ENCODE results near the gene COG5. TPM values are rescaled to one million over a fixed set of nuclear protein-coding genes. Genes with fewer than 3 reads are reported as not detected.
A peak's percentile ranks its signal among the peaks of the same experiment; 100 is the strongest.

COG5 gene
- total RNA-seq, 1 donor from 2014 or later = 55.7 TPM

DNA sequence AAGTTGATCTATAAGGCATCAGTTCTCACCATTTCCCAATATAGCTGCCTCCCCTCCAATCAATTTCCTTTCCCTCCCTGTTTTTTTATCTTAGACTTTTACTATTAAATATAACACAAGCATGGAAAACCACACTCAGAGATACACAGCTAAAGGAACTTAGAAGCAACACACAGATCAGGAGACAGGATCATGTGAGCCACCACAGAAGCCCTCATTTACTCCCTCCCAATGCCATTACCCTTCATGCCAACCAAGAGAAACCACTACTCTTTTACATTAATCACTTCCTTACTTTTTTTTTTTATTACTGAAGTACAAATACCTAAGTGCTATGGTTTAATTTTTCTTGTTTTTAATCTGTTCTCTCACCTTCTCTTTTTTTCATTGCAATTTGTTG is 33.0 kb downstream of the COG5 start:
- intact Hi-C loops (cut with DNase I) = no loop called here
- no peak for ATAC-seq
- no peak for DNase-seq (ENCODE audit: low spot score)

DNA sequence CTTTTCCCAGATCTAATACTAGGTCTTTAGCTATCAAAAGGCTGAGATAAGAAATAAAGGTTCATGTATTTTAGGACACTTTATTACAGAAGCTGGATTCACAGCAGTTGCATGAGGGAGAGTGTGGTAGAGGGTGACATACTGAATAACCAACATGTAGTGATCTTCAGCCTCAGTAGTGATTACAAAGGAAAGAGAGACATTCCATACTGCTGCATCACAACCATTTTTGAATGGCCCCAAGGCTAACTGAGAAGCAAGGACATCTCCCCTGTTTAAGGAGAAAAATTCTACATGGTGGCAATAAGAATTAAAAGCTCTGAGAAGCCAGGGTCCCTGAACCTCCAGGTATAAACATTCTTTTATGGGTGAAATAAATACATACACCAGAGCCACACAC is 35.3 kb downstream of the COG5 start:
- DNase-seq (ENCODE audit: low spot score) = no peak
- ATAC-seq = no peak
- intact Hi-C loops (cut with DNase I) = no loop called here

DNA sequence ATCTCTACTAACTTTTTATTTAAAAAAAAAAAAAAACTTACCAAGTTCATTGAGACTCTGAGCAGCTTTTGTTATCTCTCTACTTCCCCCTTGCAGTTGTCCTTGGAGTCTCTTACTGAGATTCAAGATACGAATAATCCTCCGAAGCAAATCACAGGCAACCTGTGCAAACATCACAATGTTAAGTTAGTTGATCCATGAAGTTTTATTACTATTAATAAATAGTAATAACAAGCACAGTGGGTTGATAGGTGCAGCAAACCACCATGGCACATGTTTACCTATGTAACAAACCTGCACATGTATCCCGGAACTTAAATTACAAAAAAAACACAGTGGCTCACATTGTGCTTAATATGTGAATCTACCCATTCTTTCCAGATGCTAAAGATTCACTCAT is 36.5 kb downstream of the COG5 start:
- intact Hi-C loops (cut with DNase I) = no loop called here
- DNase-seq (ENCODE audit: low spot score) (no peak), ATAC-seq (no peak)

DNA sequence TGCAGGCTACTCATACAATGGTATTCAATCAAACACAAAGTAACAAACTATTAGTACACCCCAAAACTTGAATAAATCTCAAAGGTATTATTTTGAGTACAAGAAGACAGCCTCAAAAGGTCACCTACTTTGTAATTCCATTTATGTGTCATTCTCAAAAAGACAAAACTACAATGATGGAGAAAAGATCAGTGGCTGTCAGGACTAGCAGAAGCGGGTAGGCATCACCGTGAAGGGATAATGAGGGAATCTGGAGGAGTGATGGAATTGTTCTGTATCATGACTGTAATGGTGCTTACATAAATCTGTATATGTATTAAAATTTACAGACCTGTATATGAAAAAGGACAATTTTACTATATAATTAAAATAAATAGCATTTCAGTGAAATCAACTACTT is 37.0 kb downstream of the COG5 start:
- intact Hi-C loops (cut with DNase I) = no loop called here
- ATAC-seq (no peak), DNase-seq (ENCODE audit: low spot score) (no peak)

DNA sequence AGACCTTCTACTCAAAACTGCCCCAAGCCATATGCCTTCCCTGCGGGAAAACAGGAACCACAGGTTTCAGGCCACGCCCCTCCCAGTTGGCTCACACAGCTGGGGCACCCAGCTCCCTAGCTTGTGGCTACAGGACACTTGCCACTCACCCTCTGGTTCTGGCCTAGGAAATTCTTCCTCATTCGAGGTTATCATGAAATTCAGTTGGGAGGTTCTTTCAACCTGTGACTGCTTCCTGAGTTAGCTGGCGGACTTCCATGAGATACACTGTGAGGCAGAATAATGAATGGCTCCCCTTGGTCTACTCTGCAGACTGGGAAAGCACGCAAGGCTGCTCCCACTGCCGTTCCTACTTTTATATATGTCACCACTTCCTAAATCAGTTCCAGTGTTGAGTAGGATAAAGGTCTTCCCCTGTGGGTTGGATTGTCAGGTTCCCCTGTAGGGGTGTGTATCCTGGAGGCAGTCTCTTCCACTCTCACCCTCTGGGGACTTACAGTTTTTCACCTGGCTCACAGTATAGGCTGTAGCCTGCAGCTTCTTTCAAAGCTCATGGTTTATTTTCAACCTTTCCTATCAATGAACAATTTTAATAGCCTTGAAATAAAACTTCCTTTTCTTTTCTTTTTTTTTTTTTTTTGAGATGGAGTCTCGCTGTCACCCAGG is 56.9 kb downstream of the COG5 start:
- ATAC-seq = no peak
- no peak for DNase-seq (ENCODE audit: low spot score)
- intact Hi-C loops (cut with DNase I) = no loop called here

DNA sequence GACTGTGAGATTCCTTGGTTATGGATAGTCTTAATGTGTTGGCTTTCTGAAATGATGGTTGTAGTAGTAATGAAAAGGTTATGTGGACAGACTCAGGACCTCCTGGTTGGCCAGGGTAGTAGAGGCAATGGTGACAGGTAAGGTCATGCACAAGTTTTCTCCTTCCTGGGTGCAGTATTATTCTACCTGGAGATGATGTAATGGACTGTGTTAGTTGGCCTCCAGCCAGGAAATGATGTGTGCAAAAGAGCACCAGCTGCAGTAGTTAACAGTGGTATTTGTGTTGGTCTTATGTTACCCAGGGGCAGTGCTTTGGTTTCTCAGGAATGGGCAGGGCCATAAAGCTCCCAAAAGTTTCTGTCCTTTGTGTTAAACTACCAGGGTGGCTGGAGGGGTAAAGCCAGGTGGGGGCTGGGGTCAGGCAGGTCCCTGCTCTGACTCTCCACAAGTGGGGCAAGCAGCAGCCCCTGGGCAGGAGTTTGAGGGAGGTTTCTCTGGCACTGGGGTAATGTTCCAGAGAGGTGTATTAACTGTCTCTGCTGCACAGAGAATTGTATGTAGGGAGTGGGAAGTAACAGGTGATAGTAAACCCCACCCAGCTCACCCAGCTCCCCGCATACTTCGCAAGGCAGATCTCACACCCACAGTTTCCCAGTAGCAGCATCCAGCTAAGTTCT is 57.6 kb downstream of the COG5 start:
- intact Hi-C loops (cut with DNase I) = no loop called here
- ATAC-seq (no peak), DNase-seq (ENCODE audit: low spot score) (no peak)

DNA sequence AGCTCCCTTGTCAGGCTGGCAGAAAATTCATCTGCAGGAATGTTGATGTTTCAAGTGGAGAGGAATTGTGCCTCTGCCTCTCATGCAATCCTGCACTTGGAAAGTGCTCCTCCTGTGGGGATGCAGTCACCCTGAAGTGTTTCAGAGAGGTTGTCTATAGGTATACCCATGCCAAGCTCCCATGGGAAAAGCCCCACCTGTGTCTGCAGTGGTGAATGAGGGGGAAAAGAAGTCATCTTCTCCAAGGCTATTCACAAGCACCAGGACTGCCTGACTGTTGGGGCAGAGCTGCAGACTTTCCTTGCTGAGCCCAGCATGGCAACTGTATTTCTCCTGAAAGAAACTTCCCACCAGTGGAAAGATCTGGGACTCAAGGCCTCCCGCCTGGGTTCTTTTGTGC is 58.4 kb downstream of the COG5 start:
- DNase-seq (ENCODE audit: low spot score) (no peak), ATAC-seq (no peak)
- intact Hi-C loops (cut with DNase I) = no loop called here

DNA sequence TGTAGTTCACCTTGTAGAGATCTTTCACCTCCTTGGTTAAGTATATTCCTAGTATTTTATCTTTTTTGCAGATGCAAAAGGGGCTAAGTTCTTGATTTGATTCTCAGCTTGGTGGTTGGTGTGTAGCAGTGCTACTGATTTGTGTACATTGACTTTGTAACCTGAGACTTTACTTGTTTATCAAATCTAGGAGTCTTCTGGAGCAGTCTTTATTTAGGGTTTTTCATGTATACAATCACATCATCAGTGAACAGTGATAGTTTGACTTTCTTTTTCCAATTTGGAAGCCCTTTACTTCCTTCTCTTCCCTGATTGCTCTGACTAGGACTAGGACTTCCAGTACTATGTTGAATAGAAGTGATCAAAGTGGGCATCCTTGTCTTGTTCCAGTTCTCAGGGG is 60.0 kb downstream of the COG5 start:
- DNase-seq (ENCODE audit: low spot score) = no peak
- intact Hi-C loops (cut with DNase I) = no loop called here
- ATAC-seq = no peak

DNA sequence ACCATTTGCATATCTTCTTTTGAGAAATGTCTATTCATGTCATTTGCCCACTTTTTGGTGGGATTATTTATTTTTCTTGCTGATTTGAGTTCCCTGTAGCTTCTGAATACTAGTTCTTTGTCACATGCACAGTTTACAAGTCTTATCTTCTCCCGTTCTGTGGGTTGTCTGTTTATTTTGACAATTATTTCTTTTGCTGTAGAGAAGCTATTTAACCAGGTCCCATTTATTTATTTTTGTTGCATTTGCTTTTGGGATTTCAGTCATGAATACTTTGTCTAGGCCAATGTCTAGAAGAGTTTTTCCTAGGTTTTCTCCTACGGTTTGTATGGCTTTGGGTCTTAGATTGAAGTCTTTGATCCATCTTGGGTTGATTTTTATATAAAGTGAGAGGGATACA is 60.9 kb downstream of the COG5 start:
- DNase-seq (ENCODE audit: low spot score) (no peak), ATAC-seq (no peak)
- intact Hi-C loops (cut with DNase I) = no loop called here

DNA sequence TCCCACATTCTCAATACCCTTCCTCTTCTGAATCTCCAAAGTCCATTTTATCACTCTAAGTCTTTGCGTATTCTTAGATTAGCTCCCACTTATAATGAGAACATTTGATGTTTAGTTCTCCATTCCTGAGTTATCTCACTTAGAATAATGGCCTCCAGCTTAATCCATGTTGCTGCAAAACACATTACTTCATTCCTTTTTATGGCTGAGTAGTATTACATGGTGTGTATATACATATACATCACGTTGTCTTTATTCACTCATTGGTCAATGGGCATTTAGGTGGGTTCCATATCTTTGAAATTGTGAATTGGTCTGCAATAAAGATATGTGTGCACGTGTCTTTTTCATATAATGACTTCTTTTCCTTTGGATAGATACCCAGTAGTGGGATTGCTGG is 61.6 kb downstream of the COG5 start:
- no peak for ATAC-seq
- DNase-seq (ENCODE audit: low spot score) = no peak
- intact Hi-C loops (cut with DNase I) = no loop called here

DNA sequence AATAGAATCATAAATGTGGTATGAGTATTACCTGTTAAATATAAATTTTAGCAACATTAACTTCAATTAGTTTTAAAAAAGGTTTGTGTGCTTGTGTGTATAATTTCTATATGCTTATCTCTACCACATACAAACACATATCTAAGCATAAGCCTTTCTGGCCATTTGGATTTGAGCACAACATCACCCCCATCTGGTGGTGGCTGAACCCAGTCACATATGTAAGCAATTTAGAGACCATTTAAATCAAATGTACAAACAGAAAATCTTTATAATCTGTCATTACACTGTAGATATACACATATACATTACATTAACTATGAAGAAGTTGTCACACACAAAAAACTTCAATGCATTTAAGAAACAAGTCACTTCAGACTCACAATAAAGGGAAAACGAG is 62.1 kb downstream of the COG5 start:
- no peak for ATAC-seq

DNA sequence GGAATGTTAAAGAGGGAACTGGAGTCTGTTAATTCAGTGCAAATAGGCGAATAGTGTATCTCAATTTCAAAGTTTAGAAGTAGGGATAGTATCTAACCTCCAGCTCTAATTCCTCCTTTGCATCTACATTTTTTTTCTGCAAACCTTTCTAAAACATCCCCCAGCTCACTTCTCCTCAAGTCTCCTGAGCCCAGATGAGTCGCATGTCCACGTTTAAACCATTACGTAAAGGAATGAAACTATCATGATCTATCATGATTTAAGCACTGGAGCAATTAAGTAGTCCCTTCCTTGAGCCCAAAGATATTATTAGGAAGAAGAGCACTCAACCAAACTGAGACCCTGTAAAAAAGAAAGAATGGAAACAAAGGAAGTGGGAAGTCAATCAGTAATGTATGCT is 64.0 kb downstream of the COG5 start:
- ATAC-seq = no peak
- intact Hi-C loops (cut with DNase I) = no loop called here
- no peak for DNase-seq (ENCODE audit: low spot score)

More for the DNA sequence above, 62.1 kb downstream of the COG5 start:
- DNase-seq (ENCODE audit: low spot score) = no peak
- intact Hi-C loops (cut with DNase I) = no loop called here

DNA sequence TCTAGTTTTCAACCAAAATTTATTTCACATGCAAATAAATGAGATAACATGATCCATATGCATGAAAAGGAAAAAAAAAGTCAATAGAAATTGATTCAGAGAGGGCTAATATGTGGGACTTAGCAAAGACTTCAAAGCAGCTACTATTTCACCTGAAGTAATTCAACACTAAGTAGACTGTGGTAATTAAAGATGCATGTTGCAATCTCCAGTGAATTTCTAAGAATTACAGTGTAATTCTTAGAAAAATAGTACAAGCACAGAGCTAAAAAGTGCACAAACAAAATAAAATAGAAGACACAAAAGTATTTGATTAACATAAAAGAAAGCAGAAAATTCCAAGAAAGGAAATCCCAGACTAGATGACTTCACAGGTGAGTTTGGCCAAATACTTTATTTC is 68.2 kb downstream of the COG5 start:
- DNase-seq (ENCODE audit: low spot score) = no peak
- peak; percentile 51 for ATAC-seq
- intact Hi-C loops (cut with DNase I) = no loop called here

DNA sequence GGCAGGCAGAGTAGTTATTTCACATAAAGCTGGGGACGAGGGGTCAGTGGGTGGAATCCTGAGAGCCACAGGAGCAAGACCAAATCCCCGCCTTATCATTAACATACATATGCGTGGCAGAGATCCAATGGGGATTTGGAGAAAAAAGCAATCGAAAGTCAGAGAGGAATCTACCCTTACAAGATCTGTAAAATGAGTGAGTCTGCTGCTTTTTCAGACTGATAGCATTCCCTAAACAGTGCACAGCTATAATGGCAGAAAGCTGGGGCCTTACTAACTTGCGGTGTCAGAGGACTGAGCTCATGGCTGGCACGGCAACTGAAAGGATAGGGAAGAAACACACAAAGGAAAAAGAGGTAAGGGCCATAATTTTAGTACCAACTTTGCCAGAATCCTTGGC is 68.8 kb downstream of the COG5 start:
- intact Hi-C loops (cut with DNase I) = no loop called here
- ATAC-seq (no peak), DNase-seq (ENCODE audit: low spot score) (no peak)

DNA sequence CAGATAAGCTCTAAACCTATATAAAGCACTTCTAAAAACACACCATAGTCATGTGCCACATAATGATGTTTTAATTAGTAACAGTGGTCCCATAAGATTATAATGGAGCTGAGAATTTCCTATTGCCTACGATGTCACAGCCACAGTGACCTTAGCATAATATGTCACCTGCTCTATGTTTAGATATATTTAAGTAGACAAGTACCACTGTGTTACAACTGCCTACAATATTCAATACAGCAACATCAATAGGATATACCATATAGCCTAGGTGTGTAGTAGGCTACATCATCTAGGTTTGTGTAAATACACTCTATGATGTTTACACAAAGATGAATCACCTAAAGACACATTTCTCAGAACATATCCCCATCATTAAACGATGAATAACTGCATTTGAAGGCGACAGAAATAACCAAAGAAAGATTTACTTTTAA is 69.4 kb downstream of the COG5 start:
- intact Hi-C loops (cut with DNase I) = no loop called here
- DNase-seq (ENCODE audit: low spot score) (no peak), ATAC-seq (no peak)

DNA sequence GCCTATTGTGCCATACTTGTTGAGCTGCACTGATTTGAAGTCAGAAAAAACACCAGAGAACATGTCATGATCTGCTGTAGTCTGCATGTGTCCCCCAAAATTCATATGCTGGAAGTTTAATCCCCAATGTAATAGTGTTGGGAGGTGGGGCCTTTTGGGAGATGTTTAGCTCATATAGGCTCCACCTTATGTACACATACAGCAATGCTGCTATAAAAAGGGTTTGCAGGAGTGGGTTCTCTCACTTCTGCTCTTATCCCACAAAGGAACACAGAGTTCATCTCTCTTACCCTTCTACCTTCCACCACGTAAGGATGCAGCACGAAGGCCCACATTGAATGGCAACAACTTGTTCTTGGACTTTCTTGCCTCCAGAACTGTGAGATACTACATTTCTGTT is 70.8 kb downstream of the COG5 start:
- DNase-seq (ENCODE audit: low spot score) (no peak), ATAC-seq (no peak)
- intact Hi-C loops (cut with DNase I) = no loop called here

DNA sequence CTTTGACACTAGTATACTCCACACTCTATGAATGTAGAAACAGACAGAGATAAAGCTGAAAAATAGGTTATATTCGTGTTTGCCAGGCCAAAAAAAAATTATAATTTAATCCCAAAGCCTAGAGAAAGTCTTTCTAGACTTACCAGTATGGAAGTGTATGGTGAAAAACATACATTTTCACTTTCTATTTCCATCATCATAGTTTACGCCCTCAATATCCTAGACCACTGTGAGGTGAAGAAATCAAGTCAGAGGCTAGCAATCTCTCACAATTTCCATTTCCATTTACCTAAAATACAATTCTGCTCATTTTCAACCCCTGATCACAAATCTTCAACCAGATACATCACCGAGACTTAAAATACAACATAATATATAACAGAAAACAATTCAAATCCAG is 77.7 kb downstream of the COG5 start:
- ATAC-seq = no peak
- no peak for DNase-seq (ENCODE audit: low spot score)
- intact Hi-C loops (cut with DNase I) = no loop called here

DNA sequence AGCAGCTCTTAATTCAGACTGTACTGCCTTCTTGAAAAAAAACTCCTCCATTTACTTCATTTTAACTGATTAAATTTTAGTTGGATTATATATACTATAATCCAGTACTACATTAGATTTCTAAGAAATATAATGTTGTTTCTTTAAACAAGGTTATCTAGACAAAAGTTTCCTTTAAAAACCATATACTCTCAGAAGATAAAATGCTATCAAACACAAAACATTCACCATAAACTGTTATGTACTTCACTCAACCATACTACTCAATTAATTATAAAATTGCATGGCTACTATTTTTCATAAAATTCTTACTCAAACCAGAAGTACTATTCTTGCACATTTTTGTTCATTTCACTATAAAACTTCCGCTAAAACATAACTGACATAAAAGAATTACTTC is 81.1 kb downstream of the COG5 start:
- ATAC-seq = no peak
- intact Hi-C loops (cut with DNase I) = no loop called here
- no peak for DNase-seq (ENCODE audit: low spot score)

DNA sequence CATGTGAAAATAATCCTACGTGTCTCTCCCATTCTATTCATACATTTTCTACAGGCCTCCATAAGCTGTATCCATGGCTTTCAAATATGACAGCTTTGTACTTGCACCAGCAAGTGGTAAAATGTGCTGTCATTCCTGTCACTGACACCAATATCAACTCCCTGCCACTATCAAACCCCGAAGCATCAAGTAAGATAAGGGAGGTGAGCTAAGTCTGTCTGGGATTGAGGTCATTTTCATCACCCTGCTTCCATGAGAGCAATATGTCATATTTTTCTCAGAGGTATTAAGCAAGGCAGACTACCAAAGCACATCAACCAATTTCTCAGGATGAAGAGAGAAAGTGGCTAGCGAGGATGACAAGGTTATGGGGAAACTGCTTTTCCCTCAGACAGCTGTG is 82.8 kb downstream of the COG5 start:
- ATAC-seq = no peak
- no peak for DNase-seq (ENCODE audit: low spot score)
- intact Hi-C loops (cut with DNase I) = no loop called here

DNA sequence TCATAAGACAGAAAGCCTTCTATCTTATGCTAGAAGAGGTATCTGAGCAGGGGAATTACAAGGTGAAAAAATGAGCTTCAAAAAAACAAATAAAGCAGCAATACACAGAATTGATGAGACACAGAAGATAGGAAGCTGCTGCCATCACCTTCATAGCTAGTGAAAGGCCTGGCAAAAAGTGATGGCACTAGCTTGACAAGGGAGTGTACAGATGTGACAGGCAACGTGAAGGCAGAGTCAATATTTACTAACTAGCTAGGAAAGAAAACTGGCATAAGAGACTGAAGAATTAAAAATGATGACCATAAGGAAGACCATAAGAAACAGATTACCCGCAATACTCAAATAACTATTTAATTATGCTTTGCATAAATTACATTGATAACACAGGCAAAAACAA is 84.4 kb downstream of the COG5 start:
- ATAC-seq (no peak), DNase-seq (ENCODE audit: low spot score) (no peak)
- intact Hi-C loops (cut with DNase I) = no loop called here

DNA sequence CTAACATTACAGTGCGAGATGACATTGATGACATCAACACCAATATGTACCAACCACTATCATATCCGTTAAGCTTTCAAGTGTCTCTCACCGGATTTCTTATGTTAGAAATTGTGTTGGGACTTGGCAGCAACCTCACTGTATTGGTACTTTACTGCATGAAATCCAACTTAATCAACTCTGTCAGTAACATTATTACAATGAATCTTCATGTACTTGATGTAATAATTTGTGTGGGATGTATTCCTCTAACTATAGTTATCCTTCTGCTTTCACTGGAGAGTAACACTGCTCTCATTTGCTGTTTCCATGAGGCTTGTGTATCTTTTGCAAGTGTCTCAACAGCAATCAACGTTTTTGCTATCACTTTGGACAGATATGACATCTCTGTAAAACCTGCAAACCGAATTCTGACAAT is 89.6 kb downstream of the COG5 start:
- ATAC-seq = no peak
- DNase-seq (ENCODE audit: low spot score) = no peak
- intact Hi-C loops (cut with DNase I) = no loop called here
